ENCODE data around the gene GLRX. TPM values are rescaled to one million over a fixed set of nuclear protein-coding genes. Genes with fewer than 3 reads are reported as not detected.

The GLRX gene
- total and polyA plus RNA-seq, 2 of the 13 experiments (the other 11 are each of a cell fraction or from before 2014, with no cell fraction given): 63.8 to 499 TPM

DNA sequence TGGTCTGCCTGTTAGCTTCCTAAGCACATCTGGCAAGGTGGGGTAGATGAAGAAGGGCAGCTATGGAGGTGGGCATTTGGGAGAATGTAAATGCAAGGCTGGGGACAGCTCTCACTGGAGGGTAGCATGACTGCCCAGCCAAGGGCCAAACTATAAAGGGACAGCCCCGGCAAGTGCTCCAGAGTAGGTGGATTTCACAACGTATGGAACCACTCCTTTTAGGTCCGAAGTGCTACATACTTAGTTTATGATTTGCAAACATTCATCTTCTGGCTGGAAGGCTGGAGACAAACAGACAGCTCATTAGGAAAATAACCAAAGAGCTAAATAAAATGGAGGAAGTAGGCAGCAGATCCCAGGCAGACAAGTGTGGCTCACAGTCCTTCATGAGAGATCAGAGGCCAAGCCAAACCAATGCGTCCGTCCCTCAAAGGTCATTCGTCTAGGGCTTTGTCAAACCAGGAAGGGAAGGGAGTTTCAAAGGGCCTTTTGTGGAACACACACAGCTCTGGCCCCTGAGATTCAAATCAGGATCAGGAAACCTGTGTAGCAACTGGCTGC lies 42.5 kb upstream of the GLRX start (continued):
- peak; percentile 88 for TF ChIP-seq SOX5 (CRISPR knock-in tag; IDR thresholded peaks at IDR 0.05; ENCODE audit: borderline replicate concordance)
- TF ChIP-seq IRF2 (CRISPR knock-in tag; IDR thresholded peaks at IDR 0.05): peak; percentile 92
- TF ChIP-seq, protein P1, sequence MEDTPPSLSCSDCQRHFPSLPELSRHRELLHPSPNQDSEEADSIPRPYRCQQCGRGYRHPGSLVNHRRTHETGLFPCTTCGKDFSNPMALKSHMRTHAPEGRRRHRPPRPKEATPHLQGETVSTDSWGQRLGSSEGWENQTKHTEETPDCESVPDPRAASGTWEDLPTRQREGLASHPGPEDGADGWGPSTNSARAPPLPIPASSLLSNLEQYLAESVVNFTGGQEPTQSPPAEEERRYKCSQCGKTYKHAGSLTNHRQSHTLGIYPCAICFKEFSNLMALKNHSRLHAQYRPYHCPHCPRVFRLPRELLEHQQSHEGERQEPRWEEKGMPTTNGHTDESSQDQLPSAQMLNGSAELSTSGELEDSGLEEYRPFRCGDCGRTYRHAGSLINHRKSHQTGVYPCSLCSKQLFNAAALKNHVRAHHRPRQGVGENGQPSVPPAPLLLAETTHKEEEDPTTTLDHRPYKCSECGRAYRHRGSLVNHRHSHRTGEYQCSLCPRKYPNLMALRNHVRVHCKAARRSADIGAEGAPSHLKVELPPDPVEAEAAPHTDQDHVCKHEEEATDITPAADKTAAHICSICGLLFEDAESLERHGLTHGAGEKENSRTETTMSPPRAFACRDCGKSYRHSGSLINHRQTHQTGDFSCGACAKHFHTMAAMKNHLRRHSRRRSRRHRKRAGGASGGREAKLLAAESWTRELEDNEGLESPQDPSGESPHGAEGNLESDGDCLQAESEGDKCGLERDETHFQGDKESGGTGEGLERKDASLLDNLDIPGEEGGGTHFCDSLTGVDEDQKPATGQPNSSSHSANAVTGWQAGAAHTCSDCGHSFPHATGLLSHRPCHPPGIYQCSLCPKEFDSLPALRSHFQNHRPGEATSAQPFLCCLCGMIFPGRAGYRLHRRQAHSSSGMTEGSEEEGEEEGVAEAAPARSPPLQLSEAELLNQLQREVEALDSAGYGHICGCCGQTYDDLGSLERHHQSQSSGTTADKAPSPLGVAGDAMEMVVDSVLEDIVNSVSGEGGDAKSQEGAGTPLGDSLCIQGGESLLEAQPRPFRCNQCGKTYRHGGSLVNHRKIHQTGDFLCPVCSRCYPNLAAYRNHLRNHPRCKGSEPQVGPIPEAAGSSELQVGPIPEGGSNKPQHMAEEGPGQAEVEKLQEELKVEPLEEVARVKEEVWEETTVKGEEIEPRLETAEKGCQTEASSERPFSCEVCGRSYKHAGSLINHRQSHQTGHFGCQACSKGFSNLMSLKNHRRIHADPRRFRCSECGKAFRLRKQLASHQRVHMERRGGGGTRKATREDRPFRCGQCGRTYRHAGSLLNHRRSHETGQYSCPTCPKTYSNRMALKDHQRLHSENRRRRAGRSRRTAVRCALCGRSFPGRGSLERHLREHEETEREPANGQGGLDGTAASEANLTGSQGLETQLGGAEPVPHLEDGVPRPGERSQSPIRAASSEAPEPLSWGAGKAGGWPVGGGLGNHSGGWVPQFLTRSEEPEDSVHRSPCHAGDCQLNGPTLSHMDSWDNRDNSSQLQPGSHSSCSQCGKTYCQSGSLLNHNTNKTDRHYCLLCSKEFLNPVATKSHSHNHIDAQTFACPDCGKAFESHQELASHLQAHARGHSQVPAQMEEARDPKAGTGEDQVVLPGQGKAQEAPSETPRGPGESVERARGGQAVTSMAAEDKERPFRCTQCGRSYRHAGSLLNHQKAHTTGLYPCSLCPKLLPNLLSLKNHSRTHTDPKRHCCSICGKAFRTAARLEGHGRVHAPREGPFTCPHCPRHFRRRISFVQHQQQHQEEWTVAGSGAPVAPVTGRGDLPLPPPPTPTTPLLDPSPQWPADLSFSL (CRISPR knock-in tag; IDR thresholded peaks at IDR 0.05): peak; percentile 64; the same call in 1 of the 2 replicates
- no peak for TF ChIP-seq PRPF4 (IDR thresholded peaks at IDR 0.05; ENCODE audit: low read depth, low read length, poor library complexity, severe bottlenecking)
- TF ChIP-seq CREM (IDR thresholded peaks at IDR 0.05): peak; percentile 80
- TF ChIP-seq CREM (CRISPR knock-in tag; IDR thresholded peaks at IDR 0.05): no peak
- TF ChIP-seq SOX13 (IDR thresholded peaks at IDR 0.05): peak; percentile 64; the same call in 1 of the 2 replicates
- peak in 1 of 2 experiments; percentile 86; a peak in 2 of 4 replicates for TF ChIP-seq SOX13 (CRISPR knock-in tag; conservative IDR thresholded peaks at IDR 0.05 in 1 of 2, IDR thresholded peaks at IDR 0.05 in 1 of 2)
- TF ChIP-seq EEA1 (CRISPR knock-in tag; IDR thresholded peaks at IDR 0.05; ENCODE audit: borderline replicate concordance): no peak
- no peak for TF ChIP-seq MED8 (CRISPR knock-in tag; IDR thresholded peaks at IDR 0.05; ENCODE audit: insufficient replicate concordance)
- no peak for TF ChIP-seq STAT5B (CRISPR knock-in tag; IDR thresholded peaks at IDR 0.05)
- TF ChIP-seq IKZF4 (CRISPR knock-in tag; IDR thresholded peaks at IDR 0.05; ENCODE audit: borderline replicate concordance, low read depth, not compliant biosample characterization): no peak
- TF ChIP-seq, protein P2, sequence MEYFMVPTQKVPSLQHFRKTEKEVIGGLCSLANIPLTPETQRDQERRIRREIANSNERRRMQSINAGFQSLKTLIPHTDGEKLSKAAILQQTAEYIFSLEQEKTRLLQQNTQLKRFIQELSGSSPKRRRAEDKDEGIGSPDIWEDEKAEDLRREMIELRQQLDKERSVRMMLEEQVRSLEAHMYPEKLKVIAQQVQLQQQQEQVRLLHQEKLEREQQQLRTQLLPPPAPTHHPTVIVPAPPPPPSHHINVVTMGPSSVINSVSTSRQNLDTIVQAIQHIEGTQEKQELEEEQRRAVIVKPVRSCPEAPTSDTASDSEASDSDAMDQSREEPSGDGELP (IDR thresholded peaks at IDR 0.05; ENCODE audit: borderline replicate concordance, low read depth): peak; percentile 45; the same call in 1 of the 2 replicates
- peak; percentile 95 for TF ChIP-seq ZMYM4 (CRISPR knock-in tag; IDR thresholded peaks at IDR 0.05)
- TF ChIP-seq, protein P3, sequence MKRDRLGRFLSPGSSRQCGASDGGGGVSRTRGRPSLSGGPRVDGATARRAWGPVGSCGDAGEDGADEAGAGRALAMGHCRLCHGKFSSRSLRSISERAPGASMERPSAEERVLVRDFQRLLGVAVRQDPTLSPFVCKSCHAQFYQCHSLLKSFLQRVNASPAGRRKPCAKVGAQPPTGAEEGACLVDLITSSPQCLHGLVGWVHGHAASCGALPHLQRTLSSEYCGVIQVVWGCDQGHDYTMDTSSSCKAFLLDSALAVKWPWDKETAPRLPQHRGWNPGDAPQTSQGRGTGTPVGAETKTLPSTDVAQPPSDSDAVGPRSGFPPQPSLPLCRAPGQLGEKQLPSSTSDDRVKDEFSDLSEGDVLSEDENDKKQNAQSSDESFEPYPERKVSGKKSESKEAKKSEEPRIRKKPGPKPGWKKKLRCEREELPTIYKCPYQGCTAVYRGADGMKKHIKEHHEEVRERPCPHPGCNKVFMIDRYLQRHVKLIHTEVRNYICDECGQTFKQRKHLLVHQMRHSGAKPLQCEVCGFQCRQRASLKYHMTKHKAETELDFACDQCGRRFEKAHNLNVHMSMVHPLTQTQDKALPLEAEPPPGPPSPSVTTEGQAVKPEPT (CRISPR knock-in tag; IDR thresholded peaks at IDR 0.05; ENCODE audit: low read depth): no peak
- TF ChIP-seq ZNF335 (CRISPR knock-in tag; IDR thresholded peaks at IDR 0.05): no peak
- no peak for TF ChIP-seq KDM1A (CRISPR knock-in tag; IDR thresholded peaks at IDR 0.05)
- peak; percentile 67 for TF ChIP-seq KDM6A (CRISPR knock-in tag; IDR thresholded peaks at IDR 0.05; ENCODE audit: low read depth)
- TF ChIP-seq HOXA9 (CRISPR knock-in tag; IDR thresholded peaks at IDR 0.05; ENCODE audit: borderline replicate concordance): no peak
- TF ChIP-seq MAFG (CRISPR knock-in tag; IDR thresholded peaks at IDR 0.05): no peak
- no peak for TF ChIP-seq KLF9 (CRISPR knock-in tag; IDR thresholded peaks at IDR 0.05; ENCODE audit: low read depth)
- TF ChIP-seq EZH2 (conservative IDR thresholded peaks at IDR 0.05; ENCODE audit: low read depth, low read length): no peak
- TF ChIP-seq CBX5 (CRISPR knock-in tag; IDR thresholded peaks at IDR 0.05; ENCODE audit: borderline replicate concordance): peak; percentile 83; the same call in 1 of the 2 replicates

All from HepG2 (cell line).